K562 (cell line): ENCODE measurements around the gene CDC42EP1. TPM values are rescaled to one million over a fixed set of nuclear protein-coding genes. Genes with fewer than 3 reads are reported as not detected.

Source experiments
- CCNT2 ChIP-seq: IDR thresholded peaks from 2 replicates; pipeline ENCODE4 v1.6.1; 2011; ENCODE audit warnings: borderline replicate concordance, low read depth, mild to moderate bottlenecking, moderate library complexity, mixed read lengths, low read length; ENCODE audit not compliant: insufficient read length; ENCODE audit errors: extremely low read depth
- MYC ChIP-seq, 2 experiments: fragments of 250-450 bp in 1 of 2; sonication (Bioruptor Pico) in 1 of 2; IDR thresholded peaks; 2 replicates each; pipeline versions ENCODE4 v1.5.1 to v1.6.1; 2012 to 2021; ENCODE audit warnings: low read depth in 2 of 2, borderline replicate concordance in 1 of 2, improper control_type of control experiment in 1 of 2, low read length in 1 of 2, mild to moderate bottlenecking in 1 of 2, moderate library complexity in 1 of 2
- RHOXF2B ChIP-seq: fragments of 250-450 bp; sonication (Bioruptor Pico); conservative IDR thresholded peaks from 2 replicates; pipeline ENCODE4 v1.5.1; 2021
- YY1 ChIP-seq, 3 experiments: IDR thresholded peaks; 2 replicates each; pipeline ENCODE4 v1.6.1; 2011; ENCODE audit warnings: low read length in 2 of 3, mild to moderate bottlenecking in 2 of 3, moderate library complexity in 2 of 3, borderline replicate concordance in 1 of 3, control low read depth in 1 of 3, low read depth in 1 of 3; ENCODE audit not compliant: insufficient read depth in 3 of 3, insufficient replicate concordance in 2 of 3, control insufficient read depth in 1 of 3, insufficient read length in 1 of 3; ENCODE audit errors: extremely low read depth in 1 of 3
- polyA plus RNA-seq, 8 experiments: library from polyadenylated mRNA; depleted of rRNA in 4 of 8; stranded (reverse) in 5 of 8; unstranded in 3 of 8; fragments of >200 nt; fragmentation: Nextera tagmentation in 2 of 8; fragmentation: Illumina TruSeq in 1 of 8; extraction: Ambion mirVana in 2 of 8; extraction: Trizol in 1 of 8; gene quantifications; 2 replicates each; pipeline versions ENCODE4 v1.2.1 to v1.2.3, GENCODE V29; 2011 to 2014; ENCODE audit warnings: inconsistent platforms in 1 of 8, missing spikeins in 1 of 8
- total RNA-seq, 7 experiments: library from RNA; depleted of rRNA in 6 of 7; stranded (reverse); fragments of >200 nt in 6 of 7; fragmentation: Illumina TruSeq in 2 of 7; extraction: Trizol in 2 of 7; gene quantifications; 2 replicates each; pipeline versions ENCODE4 v1.2.1 to v1.2.3, GENCODE V29; 2011 to 2021; ENCODE audit warnings: low replicate concordance in 1 of 7
- TF ChIP-seq, protein P1 (sequence below): fragments of 150-350 bp; conservative IDR thresholded peaks from 2 replicates; pipeline ENCODE4 v1.6.1; 2014; ENCODE audit warnings: low read length
- TF ChIP-seq, protein P2 (sequence below), 2 experiments: fragments of 450-650 bp; formaldehyde crosslinking in 1 of 2; IDR thresholded peaks; 2 replicates each; pipeline versions ENCODE4 v1.4.0 to v1.6.1; 2014 to 2020; ENCODE audit warnings: mild to moderate bottlenecking in 2 of 2, borderline replicate concordance in 1 of 2, low read depth in 1 of 2
- TF ChIP-seq, protein P3 (sequence below), 2 experiments: fragments of 200-800 bp in 1 of 2; sonication (Bioruptor generic) in 1 of 2; sonication (generic) in 1 of 2; formaldehyde crosslinking in 1 of 2; IDR thresholded peaks in 1 of 2; conservative IDR thresholded peaks in 1 of 2; 2 replicates each; pipeline versions ENCODE4 v1.5.0 to v1.6.1; 2016 to 2020; ENCODE audit warnings: missing compliant biosample characterization in 1 of 2, missing genetic modification characterization in 1 of 2, missing genetic modification reagents in 1 of 2
- TF ChIP-seq, protein P4 (sequence below), 2 experiments: IDR thresholded peaks; 2 replicates each; pipeline ENCODE4 v1.6.1; 2011; ENCODE audit warnings: borderline replicate concordance in 1 of 2, control low read depth in 1 of 2, low read depth in 1 of 2, low read length in 1 of 2, mild to moderate bottlenecking in 1 of 2, mixed read lengths in 1 of 2, moderate library complexity in 1 of 2; ENCODE audit not compliant: insufficient read depth in 1 of 2, insufficient read length in 1 of 2, poor library complexity in 1 of 2, severe bottlenecking in 1 of 2; ENCODE audit errors: extremely low read depth in 1 of 2

CDC42EP1 gene
- total and polyA plus RNA-seq, 9 of the 15 experiments (the other 6 are each of a cell fraction or from before 2014, with no cell fraction given) = 0.67 to 70.2 (median 7.3) TPM

DNA sequence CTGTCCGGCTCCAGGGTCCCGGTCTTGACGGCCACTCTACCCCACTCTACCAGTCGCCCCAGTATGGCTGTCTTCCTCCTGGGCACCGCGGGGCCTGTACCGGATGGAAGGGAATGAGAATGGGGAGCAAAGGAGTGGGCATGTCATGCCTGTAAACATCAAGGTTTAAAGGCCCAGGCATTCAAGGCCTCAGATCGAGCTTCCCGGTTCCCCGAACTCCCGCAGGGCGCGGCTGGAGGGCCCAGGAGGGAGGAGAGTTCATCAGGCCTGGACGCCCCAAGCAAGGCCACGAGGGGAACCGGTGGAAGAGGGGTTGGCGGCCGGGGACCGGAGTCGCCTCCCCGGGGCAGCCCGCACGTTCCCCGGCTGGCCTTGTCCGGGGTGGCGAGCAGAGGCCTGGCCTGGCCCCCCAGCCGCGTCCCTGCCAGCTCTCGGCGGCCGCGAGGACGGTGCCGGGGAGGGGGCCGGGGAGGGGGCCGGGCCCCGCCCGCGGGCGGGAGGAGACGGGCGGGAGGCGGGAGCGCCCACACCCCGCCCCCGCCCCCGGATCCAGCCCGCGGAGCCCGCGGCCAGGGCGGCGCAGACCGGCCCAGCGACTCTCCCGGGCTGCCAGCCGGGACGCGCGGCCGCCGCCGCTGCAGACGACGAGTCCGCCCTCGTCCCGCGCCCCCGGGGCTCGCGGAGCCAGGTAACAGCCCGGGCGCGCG lies at the start of gene CDC42EP1 (continued):
- TF ChIP-seq, protein P1, sequence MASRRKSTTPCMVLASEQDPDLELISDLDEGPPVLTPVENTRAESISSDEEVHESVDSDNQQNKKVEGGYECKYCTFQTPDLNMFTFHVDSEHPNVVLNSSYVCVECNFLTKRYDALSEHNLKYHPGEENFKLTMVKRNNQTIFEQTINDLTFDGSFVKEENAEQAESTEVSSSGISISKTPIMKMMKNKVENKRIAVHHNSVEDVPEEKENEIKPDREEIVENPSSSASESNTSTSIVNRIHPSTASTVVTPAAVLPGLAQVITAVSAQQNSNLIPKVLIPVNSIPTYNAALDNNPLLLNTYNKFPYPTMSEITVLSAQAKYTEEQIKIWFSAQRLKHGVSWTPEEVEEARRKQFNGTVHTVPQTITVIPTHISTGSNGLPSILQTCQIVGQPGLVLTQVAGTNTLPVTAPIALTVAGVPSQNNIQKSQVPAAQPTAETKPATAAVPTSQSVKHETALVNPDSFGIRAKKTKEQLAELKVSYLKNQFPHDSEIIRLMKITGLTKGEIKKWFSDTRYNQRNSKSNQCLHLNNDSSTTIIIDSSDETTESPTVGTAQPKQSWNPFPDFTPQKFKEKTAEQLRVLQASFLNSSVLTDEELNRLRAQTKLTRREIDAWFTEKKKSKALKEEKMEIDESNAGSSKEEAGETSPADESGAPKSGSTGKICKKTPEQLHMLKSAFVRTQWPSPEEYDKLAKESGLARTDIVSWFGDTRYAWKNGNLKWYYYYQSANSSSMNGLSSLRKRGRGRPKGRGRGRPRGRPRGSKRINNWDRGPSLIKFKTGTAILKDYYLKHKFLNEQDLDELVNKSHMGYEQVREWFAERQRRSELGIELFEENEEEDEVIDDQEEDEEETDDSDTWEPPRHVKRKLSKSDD = no peak
- TF ChIP-seq, protein P2, sequence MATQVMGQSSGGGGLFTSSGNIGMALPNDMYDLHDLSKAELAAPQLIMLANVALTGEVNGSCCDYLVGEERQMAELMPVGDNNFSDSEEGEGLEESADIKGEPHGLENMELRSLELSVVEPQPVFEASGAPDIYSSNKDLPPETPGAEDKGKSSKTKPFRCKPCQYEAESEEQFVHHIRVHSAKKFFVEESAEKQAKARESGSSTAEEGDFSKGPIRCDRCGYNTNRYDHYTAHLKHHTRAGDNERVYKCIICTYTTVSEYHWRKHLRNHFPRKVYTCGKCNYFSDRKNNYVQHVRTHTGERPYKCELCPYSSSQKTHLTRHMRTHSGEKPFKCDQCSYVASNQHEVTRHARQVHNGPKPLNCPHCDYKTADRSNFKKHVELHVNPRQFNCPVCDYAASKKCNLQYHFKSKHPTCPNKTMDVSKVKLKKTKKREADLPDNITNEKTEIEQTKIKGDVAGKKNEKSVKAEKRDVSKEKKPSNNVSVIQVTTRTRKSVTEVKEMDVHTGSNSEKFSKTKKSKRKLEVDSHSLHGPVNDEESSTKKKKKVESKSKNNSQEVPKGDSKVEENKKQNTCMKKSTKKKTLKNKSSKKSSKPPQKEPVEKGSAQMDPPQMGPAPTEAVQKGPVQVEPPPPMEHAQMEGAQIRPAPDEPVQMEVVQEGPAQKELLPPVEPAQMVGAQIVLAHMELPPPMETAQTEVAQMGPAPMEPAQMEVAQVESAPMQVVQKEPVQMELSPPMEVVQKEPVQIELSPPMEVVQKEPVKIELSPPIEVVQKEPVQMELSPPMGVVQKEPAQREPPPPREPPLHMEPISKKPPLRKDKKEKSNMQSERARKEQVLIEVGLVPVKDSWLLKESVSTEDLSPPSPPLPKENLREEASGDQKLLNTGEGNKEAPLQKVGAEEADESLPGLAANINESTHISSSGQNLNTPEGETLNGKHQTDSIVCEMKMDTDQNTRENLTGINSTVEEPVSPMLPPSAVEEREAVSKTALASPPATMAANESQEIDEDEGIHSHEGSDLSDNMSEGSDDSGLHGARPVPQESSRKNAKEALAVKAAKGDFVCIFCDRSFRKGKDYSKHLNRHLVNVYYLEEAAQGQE (IDR thresholded peaks at IDR 0.05; ENCODE audit: borderline replicate concordance) = peak; percentile 59; the same call in 1 of the 2 replicates
- TF ChIP-seq, protein P2 (CRISPR knock-in tag; IDR thresholded peaks at IDR 0.05; ENCODE audit: low read depth) = no peak
- TF ChIP-seq RHOXF2B (CRISPR knock-in tag) (no peak), YY1 (IDR thresholded peaks at IDR 0.05; ENCODE audit: borderline replicate concordance in 1 of 3, control insufficient read depth in 1 of 3, extremely low read depth in 1 of 3, insufficient read depth in 3 of 3, insufficient read length in 1 of 3, insufficient replicate concordance in 2 of 3, low read depth in 1 of 3, low read length in 2 of 3) (peak in 2 of 3 experiments; percentile 55 to 79), CCNT2 (peak; percentile 68), MYC (IDR thresholded peaks at IDR 0.05; ENCODE audit: low read depth, low read length) (peak; percentile 54; the same call in 1 of the 2 replicates), MYC (CRISPR knock-in tag; IDR thresholded peaks at IDR 0.05; ENCODE audit: borderline replicate concordance, low read depth) (no peak)
- TF ChIP-seq, protein P3, sequence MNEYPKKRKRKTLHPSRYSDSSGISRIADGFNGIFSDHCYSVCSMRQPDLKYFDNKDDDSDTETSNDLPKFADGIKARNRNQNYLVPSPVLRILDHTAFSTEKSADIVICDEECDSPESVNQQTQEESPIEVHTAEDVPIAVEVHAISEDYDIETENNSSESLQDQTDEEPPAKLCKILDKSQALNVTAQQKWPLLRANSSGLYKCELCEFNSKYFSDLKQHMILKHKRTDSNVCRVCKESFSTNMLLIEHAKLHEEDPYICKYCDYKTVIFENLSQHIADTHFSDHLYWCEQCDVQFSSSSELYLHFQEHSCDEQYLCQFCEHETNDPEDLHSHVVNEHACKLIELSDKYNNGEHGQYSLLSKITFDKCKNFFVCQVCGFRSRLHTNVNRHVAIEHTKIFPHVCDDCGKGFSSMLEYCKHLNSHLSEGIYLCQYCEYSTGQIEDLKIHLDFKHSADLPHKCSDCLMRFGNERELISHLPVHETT (CRISPR knock-in tag; conservative IDR thresholded peaks at IDR 0.05 in 1 of 2, IDR thresholded peaks at IDR 0.05 in 1 of 2) = peak in 1 of 2 experiments; percentile 54; a peak in 1 of 4 replicates
- TF ChIP-seq, protein P4, sequence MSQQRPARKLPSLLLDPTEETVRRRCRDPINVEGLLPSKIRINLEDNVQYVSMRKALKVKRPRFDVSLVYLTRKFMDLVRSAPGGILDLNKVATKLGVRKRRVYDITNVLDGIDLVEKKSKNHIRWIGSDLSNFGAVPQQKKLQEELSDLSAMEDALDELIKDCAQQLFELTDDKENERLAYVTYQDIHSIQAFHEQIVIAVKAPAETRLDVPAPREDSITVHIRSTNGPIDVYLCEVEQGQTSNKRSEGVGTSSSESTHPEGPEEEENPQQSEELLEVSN (IDR thresholded peaks at IDR 0.05; ENCODE audit: borderline replicate concordance in 1 of 2, extremely low read depth in 1 of 2, insufficient read depth in 1 of 2, insufficient read length in 1 of 2, low read depth in 1 of 2, low read length in 1 of 2, poor library complexity in 1 of 2, severe bottlenecking in 1 of 2) = peak in 1 of 2 experiments; percentile 75
